Psoas muscle (tissue), 8 donors: ENCODE data around the gene ZNF81. TPM values are rescaled to one million over a fixed set of nuclear protein-coding genes. Genes with fewer than 3 reads are reported as not detected.
A peak's percentile ranks its signal among the peaks of the same experiment; 100 is the strongest.
"Not testable (repeated sequence)": the region's sequence is repeated elsewhere in the genome, so short reads cannot be mapped to it uniquely, and the experiment has no call there.

Experiments
- ATAC-seq, 4 donors: fragments of 200-7000 bp; cut with Tn5 transposase; one replicate each; pipeline ENCODE4 v1.9.1; 2020; ENCODE audit warnings: moderate library complexity in 3 of 4, mild to moderate bottlenecking in 2 of 4
- DNase-seq, 2 donors: peaks; one replicate each; pipeline ENCODE4 v3.0.0-alpha.2; 2020
- H3K27ac ChIP-seq: fragments of 200-600 bp; one replicate; pipeline ENCODE4 v1.8.0; 2022
- H3K27me3 ChIP-seq, 3 donors: fragments of 200-600 bp in 1 of 3; one replicate each; pipeline versions ENCODE4 v1.6.1 to v1.8.0; 2013 to 2022; ENCODE audit warnings: low read length in 2 of 3, mild to moderate bottlenecking in 2 of 3, moderate library complexity in 1 of 3; ENCODE audit not compliant: insufficient read depth in 3 of 3
- H3K36me3 ChIP-seq, 2 donors: fragments of 200-600 bp in 1 of 2; one replicate each; pipeline versions ENCODE4 v1.6.1 to v1.8.0; 2013 to 2022; ENCODE audit warnings: low read depth in 1 of 2, mild to moderate bottlenecking in 1 of 2, moderate library complexity in 1 of 2; ENCODE audit not compliant: insufficient read depth in 1 of 2
- H3K4me1 ChIP-seq: fragments of 200-600 bp; one replicate; pipeline ENCODE4 v1.8.0; 2022
- H3K4me3 ChIP-seq: fragments of 200-600 bp; one replicate; pipeline ENCODE4 v1.8.0; 2022; ENCODE audit warnings: mild to moderate bottlenecking
- H3K9me3 ChIP-seq: fragments of 200-600 bp; one replicate; pipeline ENCODE4 v1.8.0; 2022
- WGBS, 3 donors: extraction: QIAGEN DNeasy Blood & Tissue Kit; methylation state at CpG; one replicate each; pipeline versions ENCODE4 v1.1.6 to v1.1.7; 2013; 5-methylcytosine and 5-hydroxymethylcytosine counted together
- intact Hi-C, 2 donors: fragments of 100-400 bp; cut with DNase I; formaldehyde crosslinking; loops; one replicate each; pipeline versions ENCODE4 v1.11.0 to v1.14.2; 2022
- polyA plus RNA-seq, 3 donors: library from polyadenylated mRNA; stranded (reverse); fragments of 200-250 nt; gene quantifications; one replicate each; pipeline ENCODE4 v1.2.3, GENCODE V29; 2013
- total RNA-seq, 4 donors: library from RNA; stranded (reverse); fragmentation: NEBNext Ultra II Directional in 2 of 4; extraction: Animal tissue kit (Norgen Biotek cat#: 25700) in 2 of 4; gene quantifications; one replicate each; pipeline versions ENCODE4 v1.2.1 to v1.2.4, GENCODE V29; 2021 to 2023
- TF ChIP-seq, protein P1 (sequence below): fragments of 200-600 bp; IDR thresholded peaks from one replicate; pipeline ENCODE4 v1.8.0; 2022; ENCODE audit warnings: antibody characterized with exemption
- donor health status: healthy with polysubstance abuse.
- donor health status: DM: no; HTN: no; CAD: no; lungs with moderate emphysema.
- donor health status: Bipolar disorder and iron deficiency.
- donor health status: healthy.
- donor health status: DM: yes; HTN: yes; CAD: no.
- donor health status: DM: no; HTN: no; CAD: no.
- donor health status: DM: no; HTN: no; CAD: no.
- donor health status: DM: yes; HTN: yes; CAD: no.

ZNF81 gene
- total and polyA plus RNA-seq, 7 donors, result 1.6 to 5.5 (median 3.3) TPM

GRCh38 chrX:47802589-47802988 lies 34.1 kb upstream of the ZNF81 start:
- ATAC-seq (no peak), DNase-seq (no peak)
- WGBS, 3 donors, result 44 to 53% (median 48%) methylated on average over 4 of the region's 4 CpGs
- Histone ChIP-seq H3K36me3 (no peaks in the 10 kb centered on the region), H3K9me3 (no peaks in the 10 kb centered on the region), H3K4me3 (peak overlapping the region; percentile 22), H3K4me1 (no peaks in the 10 kb centered on the region), H3K27me3 (peaks cover 0 to 20% (median 0%) of the 10 kb centered on the region in 3 donors), H3K27ac (no peak overlapping the region)
- intact Hi-C loops, result no loop called here
- TF ChIP-seq, protein P1, sequence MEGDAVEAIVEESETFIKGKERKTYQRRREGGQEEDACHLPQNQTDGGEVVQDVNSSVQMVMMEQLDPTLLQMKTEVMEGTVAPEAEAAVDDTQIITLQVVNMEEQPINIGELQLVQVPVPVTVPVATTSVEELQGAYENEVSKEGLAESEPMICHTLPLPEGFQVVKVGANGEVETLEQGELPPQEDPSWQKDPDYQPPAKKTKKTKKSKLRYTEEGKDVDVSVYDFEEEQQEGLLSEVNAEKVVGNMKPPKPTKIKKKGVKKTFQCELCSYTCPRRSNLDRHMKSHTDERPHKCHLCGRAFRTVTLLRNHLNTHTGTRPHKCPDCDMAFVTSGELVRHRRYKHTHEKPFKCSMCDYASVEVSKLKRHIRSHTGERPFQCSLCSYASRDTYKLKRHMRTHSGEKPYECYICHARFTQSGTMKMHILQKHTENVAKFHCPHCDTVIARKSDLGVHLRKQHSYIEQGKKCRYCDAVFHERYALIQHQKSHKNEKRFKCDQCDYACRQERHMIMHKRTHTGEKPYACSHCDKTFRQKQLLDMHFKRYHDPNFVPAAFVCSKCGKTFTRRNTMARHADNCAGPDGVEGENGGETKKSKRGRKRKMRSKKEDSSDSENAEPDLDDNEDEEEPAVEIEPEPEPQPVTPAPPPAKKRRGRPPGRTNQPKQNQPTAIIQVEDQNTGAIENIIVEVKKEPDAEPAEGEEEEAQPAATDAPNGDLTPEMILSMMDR, result no peak

GRCh38 chrX:47803103-47803502 lies 33.6 kb upstream of the ZNF81 start:
- H3K36me3 ChIP-seq, DNase-seq, H3K9me3 ChIP-seq, intact Hi-C loops, H3K4me1 ChIP-seq, H3K27ac ChIP-seq: not testable (repeated sequence)
- Histone ChIP-seq H3K27me3 (peaks cover 0 to 15% (median 0%) of the 10 kb centered on the region in 3 donors), H3K4me3 (peak overlapping the region; percentile 22)
- peak; percentile 77 to 90 (median 81) for ATAC-seq
- 34 to 40% (median 38%) methylated on average over 12 to 21 of the region's 21 CpGs for WGBS, 3 donors

DNA sequence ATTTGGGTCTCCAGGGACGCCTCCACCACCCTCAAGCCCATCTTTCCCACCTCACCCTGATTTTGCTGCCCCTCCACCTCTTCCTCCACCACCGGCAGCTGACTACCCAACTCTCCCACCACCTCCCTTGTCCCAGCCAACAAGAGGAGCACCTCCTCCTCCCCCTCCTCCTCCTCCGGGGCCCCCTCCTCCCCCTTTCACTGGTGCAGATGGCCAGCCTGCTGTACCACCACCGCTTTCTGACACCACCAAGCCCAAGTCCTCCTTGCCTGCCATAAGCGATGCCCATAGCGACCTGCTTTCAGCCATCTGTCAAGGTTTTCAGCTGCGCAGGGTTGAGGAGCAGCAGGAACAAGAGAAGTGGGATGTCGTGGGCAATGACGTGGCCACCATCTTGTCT lies 32.4 kb upstream of the ZNF81 start:
- Histone ChIP-seq H3K4me3 (no peak overlapping the region), H3K4me1 (no peaks in the 10 kb centered on the region), H3K27me3 (peaks cover 0 to 15% (median 0%) of the 10 kb centered on the region in 3 donors), H3K36me3 (no peaks in the 10 kb centered on the region), H3K9me3 (no peaks in the 10 kb centered on the region), H3K27ac (no peak overlapping the region)
- intact Hi-C loops, result no loop called here
- ATAC-seq, result no peak
- no peak for DNase-seq
- 83 to 98% (median 93%) methylated on average over 7 to 9 of the region's 9 CpGs for WGBS, 3 donors
- TF ChIP-seq, protein P1, result no peak

- H3K4me3 ChIP-seq, H3K9me3 ChIP-seq, H3K27ac ChIP-seq, H3K4me1 ChIP-seq, DNase-seq, intact Hi-C loops, ATAC-seq, H3K36me3 ChIP-seq: not testable (repeated sequence)
- WGBS, 3 donors, result 31 to 60% (median 48%) methylated on average over 1 of the region's 1 CpG
- peaks cover 0 to 15% (median 0%) of the 10 kb centered on the region in 3 donors for H3K27me3 ChIP-seq
Observed at GRCh38 chrX:47805844-47806243, 30.9 kb upstream of the ZNF81 start.

GRCh38 chrX:47806415-47807271 lies 30.1 kb upstream of the ZNF81 start:
- intact Hi-C loops, H3K9me3 ChIP-seq, DNase-seq, H3K4me1 ChIP-seq, H3K4me3 ChIP-seq, H3K27ac ChIP-seq, H3K36me3 ChIP-seq: not testable (repeated sequence)
- 56 to 84% (median 70%) methylated on average over 7 to 13 of the region's 14 CpGs for WGBS, 3 donors
- peaks cover 0 to 11% (median 0%) of the 10 kb centered on the region in 3 donors for H3K27me3 ChIP-seq
- peak in 1 of 4 donors; percentile 44 for ATAC-seq

- WGBS, 3 donors, result 54 to 86% (median 55%) methylated on average over 3 of the region's 3 CpGs
- ATAC-seq, intact Hi-C loops: not testable (repeated sequence)
Observed at GRCh38 chrX:47807272-47807538, 29.5 kb upstream of the ZNF81 start.

More at GRCh38 chrX:47807272-47807538, 29.5 kb upstream of the ZNF81 start:
- not testable (repeated sequence) for H3K4me1 ChIP-seq, H3K4me3 ChIP-seq, H3K9me3 ChIP-seq, H3K27ac ChIP-seq, H3K27me3 ChIP-seq, DNase-seq, H3K36me3 ChIP-seq
